H1 (cell line): Measurements from ENCODE around the gene PMM1. TPM values are rescaled to one million over a fixed set of nuclear protein-coding genes. Genes with fewer than 3 reads are reported as not detected.

ENCODE experiments used
- CTCF ChIA-PET: fragments of 300-600 bp; sonication (Branson Sonifier 250); formaldehyde crosslinking; loops from one replicate; lab custom pipeline; 2021; ENCODE audit not compliant: partially characterized antibody; lab: Charles Lee
- POLR2A ChIA-PET: fragments of 300-600 bp; sonication (Branson Sonifier 250); formaldehyde crosslinking; loops from one replicate; lab custom pipeline; 2021; ENCODE audit warnings: inconsistent platforms; ENCODE audit not compliant: partially characterized antibody; lab: Charles Lee
- DNase-seq, 2 experiments: peaks; one replicate each; pipeline versions ENCODE4 v3.0.0 to v3.0.0-alpha.2; 2010 to 2022; ENCODE audit warnings: low spot score in 2 of 2, low read depth in 1 of 2, mixed read lengths in 1 of 2
- FAIRE-seq: peaks from 2 replicates; lab custom pipeline; 2011; peaks lifted over from hg19 to GRCh38; lab: Jason Lieb, UNC
- H2AFZ ChIP-seq: 2 replicates; pipeline ENCODE4 v1.8.1; 2012; ENCODE audit warnings: low read length, inconsistent platforms
- H2AK5ac ChIP-seq: 2 replicates; pipeline ENCODE4 v1.6.1; 2013; ENCODE audit warnings: low read depth, low read length
- H2BK120ac ChIP-seq: replicated peaks from 2 replicates; pipeline ENCODE3; 2013; ENCODE audit warnings: low read depth, low read length, inconsistent platforms
- H2BK12ac ChIP-seq: 2 replicates; pipeline ENCODE4 v1.6.1; 2013; ENCODE audit warnings: low read depth, low read length
- H2BK15ac ChIP-seq: 2 replicates; pipeline ENCODE4 v1.6.1; 2013; ENCODE audit warnings: low read length
- H2BK20ac ChIP-seq: 2 replicates; pipeline ENCODE4 v1.6.1; 2013; ENCODE audit warnings: low read length
- H2BK5ac ChIP-seq: 2 replicates; pipeline ENCODE4 v1.6.1; 2013; ENCODE audit warnings: low read depth, low read length
- H3K14ac ChIP-seq: 2 replicates; pipeline ENCODE4 v1.6.1; 2013; ENCODE audit warnings: inconsistent platforms; ENCODE audit not compliant: insufficient read length
- H3K18ac ChIP-seq: 2 replicates; pipeline ENCODE4 v1.6.1; 2013; ENCODE audit warnings: low read length; ENCODE audit errors: extremely low read depth
- H3K23ac ChIP-seq: 2 replicates; pipeline ENCODE4 v1.6.1; 2013; ENCODE audit warnings: inconsistent platforms; ENCODE audit not compliant: insufficient read length
- H3K23me2 ChIP-seq: 2 replicates; pipeline ENCODE4 v1.6.1; 2013; ENCODE audit warnings: low read depth, low read length
- H3K27ac ChIP-seq: 2 replicates; pipeline ENCODE4 v1.6.1; 2011; ENCODE audit warnings: low read depth, low read length, inconsistent platforms
- H3K27me3 ChIP-seq, 4 experiments: replicated peaks in 1 of 4; 1 replicate in 1 of 4; 2 replicates in 3 of 4; pipeline versions ENCODE4 v1.6.1 to v1.8.1; 2011 to 2013; ENCODE audit warnings: low read length in 3 of 4, mild to moderate bottlenecking in 3 of 4, inconsistent platforms in 2 of 4, mixed read lengths in 2 of 4, moderate library complexity in 1 of 4; ENCODE audit not compliant: control insufficient read depth in 3 of 4, insufficient read depth in 3 of 4; ENCODE audit errors: extremely low read depth in 1 of 4
- H3K36me3 ChIP-seq, 4 experiments: 2 replicates each; pipeline versions ENCODE4 v1.6.1 to v1.8.1; 2011 to 2013; ENCODE audit warnings: mild to moderate bottlenecking in 4 of 4, low read length in 3 of 4, moderate library complexity in 2 of 4, control low read depth in 1 of 4, inconsistent platforms in 1 of 4; ENCODE audit not compliant: insufficient read depth in 4 of 4, control insufficient read depth in 2 of 4
- H3K4ac ChIP-seq: replicated peaks from 2 replicates; pipeline ENCODE3; 2013; ENCODE audit warnings: low read length, low read depth, mixed read lengths, inconsistent platforms; ENCODE audit not compliant: insufficient read length
- H3K4me1 ChIP-seq, 4 experiments: replicated peaks in 1 of 4; 1 replicate in 1 of 4; 2 replicates in 3 of 4; pipeline versions ENCODE4 v1.6.1 to v1.8.1; 2011 to 2013; ENCODE audit warnings: low read length in 3 of 4, inconsistent platforms in 2 of 4, mixed read lengths in 1 of 4; ENCODE audit not compliant: insufficient read depth in 4 of 4, control insufficient read depth in 3 of 4
- H3K4me2 ChIP-seq, 2 experiments: 2 replicates each; pipeline versions ENCODE4 v1.6.1 to v1.8.1; 2011 to 2013; ENCODE audit warnings: low read depth in 2 of 2, low read length in 2 of 2, control low read depth in 1 of 2, inconsistent platforms in 1 of 2, mild to moderate bottlenecking in 1 of 2; ENCODE audit not compliant: insufficient read depth in 1 of 2
- H3K4me3 ChIP-seq, 4 experiments: fragments of 200-600, 300-600 bp in 1 of 4; sonication (generic), shearing (Covaris generic), sonication (Bioruptor Twin) in 1 of 4; 2 replicates each; pipeline versions ENCODE4 v1.5.1 to v1.8.1; 2011 to 2016; ENCODE audit warnings: low read length in 4 of 4, low read depth in 3 of 4, control low read depth in 2 of 4, inconsistent platforms in 2 of 4, mild to moderate bottlenecking in 2 of 4, mixed read lengths in 1 of 4, moderate library complexity in 1 of 4; ENCODE audit not compliant: insufficient read depth in 2 of 4; ENCODE audit errors: extremely low read depth in 1 of 4
- H3K56ac ChIP-seq: replicated peaks from 2 replicates; pipeline ENCODE3; 2013; ENCODE audit warnings: low read depth, mild to moderate bottlenecking, mixed read lengths, low read length, inconsistent platforms; ENCODE audit not compliant: insufficient read length
- H3K79me1 ChIP-seq: 2 replicates; pipeline ENCODE4 v1.6.1; 2013; ENCODE audit warnings: low read depth, low read length, control low read depth
- H3K79me2 ChIP-seq, 2 experiments: 2 replicates each; pipeline versions ENCODE4 v1.6.1 to v1.8.1; 2012 to 2013; ENCODE audit warnings: low read length in 2 of 2, mild to moderate bottlenecking in 2 of 2, inconsistent platforms in 1 of 2; ENCODE audit not compliant: insufficient read depth in 2 of 2, control insufficient read depth in 1 of 2
- H3K9ac ChIP-seq, 4 experiments: replicated peaks in 1 of 4; 1 replicate in 1 of 4; 2 replicates in 3 of 4; pipeline versions ENCODE4 v1.6.1 to v1.8.1; 2011 to 2013; ENCODE audit warnings: low read depth in 3 of 4, low read length in 3 of 4, control low read depth in 2 of 4, mild to moderate bottlenecking in 2 of 4, moderate library complexity in 2 of 4, inconsistent platforms in 1 of 4; ENCODE audit errors: extremely low read depth in 1 of 4
- H3K9me3 ChIP-seq, 2 experiments: 2 replicates each; pipeline versions ENCODE4 v1.6.1 to v1.8.1; 2012 to 2013; ENCODE audit warnings: mild to moderate bottlenecking in 2 of 2, moderate library complexity in 2 of 2, control low read depth in 1 of 2, inconsistent platforms in 1 of 2, low read depth in 1 of 2, low read length in 1 of 2, mixed read lengths in 1 of 2; ENCODE audit not compliant: insufficient read depth in 2 of 2
- H4K20me1 ChIP-seq, 2 experiments: replicated peaks in 1 of 2; 2 replicates each; pipeline versions ENCODE3 to v1.8.1; 2011 to 2013; ENCODE audit warnings: inconsistent platforms in 2 of 2, low read length in 2 of 2, mild to moderate bottlenecking in 1 of 2; ENCODE audit not compliant: insufficient read depth in 2 of 2, control insufficient read depth in 1 of 2
- H4K5ac ChIP-seq: 2 replicates; pipeline ENCODE4 v1.6.1; 2013; ENCODE audit warnings: low read length, low read depth, mixed read lengths, inconsistent platforms; ENCODE audit not compliant: insufficient read length
- H4K8ac ChIP-seq: 2 replicates; pipeline ENCODE4 v1.8.0; 2013; ENCODE audit warnings: mild to moderate bottlenecking, moderate library complexity, low read length, inconsistent platforms; ENCODE audit not compliant: insufficient read depth; ENCODE audit errors: extremely low read depth
- H4K91ac ChIP-seq: replicated peaks from 2 replicates; pipeline ENCODE3; 2013; ENCODE audit warnings: low read length, mixed read lengths, inconsistent platforms; ENCODE audit not compliant: insufficient read length
- CTBP2 ChIP-seq: IDR thresholded peaks from 2 replicates; pipeline ENCODE4 v1.7.0; 2011; ENCODE audit warnings: borderline replicate concordance, mild to moderate bottlenecking, moderate library complexity, mixed read lengths, low read length; ENCODE audit not compliant: insufficient read depth, insufficient read length
- EP300 ChIP-seq, 2 experiments: IDR thresholded peaks; 1 replicate in 1 of 2; 2 replicates in 1 of 2; pipeline ENCODE4 v1.6.1; 2011 to 2012; ENCODE audit warnings: low read depth in 2 of 2, low read length in 2 of 2, mild to moderate bottlenecking in 2 of 2, borderline replicate concordance in 1 of 2, inconsistent platforms in 1 of 2, moderate library complexity in 1 of 2
- GTF2F1 ChIP-seq: IDR thresholded peaks from 2 replicates; pipeline ENCODE4 v1.6.1; 2012; ENCODE audit warnings: low read depth, low read length, improper control_type of control experiment, borderline replicate concordance
- HDAC2 ChIP-seq, 2 experiments: fragments of 300-600 bp in 1 of 2; sonication (generic) in 1 of 2; IDR thresholded peaks; 2 replicates each; pipeline ENCODE4 v1.6.1; 2011 to 2012; ENCODE audit warnings: low read depth in 2 of 2, low read length in 2 of 2, mild to moderate bottlenecking in 2 of 2, moderate library complexity in 2 of 2, borderline replicate concordance in 1 of 2, inconsistent platforms in 1 of 2
- HDAC6 ChIP-seq: IDR thresholded peaks from one replicate; pipeline ENCODE4 v1.7.1; 2012; ENCODE audit warnings: low read depth, mild to moderate bottlenecking, inconsistent platforms, low read length, moderate library complexity
- MAX ChIP-seq: IDR thresholded peaks from 2 replicates; pipeline ENCODE4 v1.6.1; 2012; ENCODE audit warnings: inconsistent platforms
- POLR2A ChIP-seq, 2 experiments: IDR thresholded peaks; 1 replicate in 1 of 2; 2 replicates in 1 of 2; pipeline ENCODE4 v1.6.1; 2011; ENCODE audit warnings: low read depth in 2 of 2, low read length in 2 of 2, mild to moderate bottlenecking in 2 of 2; ENCODE audit errors: control extremely low read depth in 1 of 2
- RAD21 ChIP-seq, 2 experiments: IDR thresholded peaks in 1 of 2; conservative IDR thresholded peaks in 1 of 2; 2 replicates each; pipeline ENCODE4 v1.6.1; 2011; ENCODE audit warnings: low read depth in 2 of 2, low read length in 2 of 2, improper control_type of control experiment in 1 of 2, inconsistent platforms in 1 of 2, mild to moderate bottlenecking in 1 of 2, moderate library complexity in 1 of 2
- RXRA ChIP-seq: IDR thresholded peaks from 2 replicates; pipeline ENCODE4 v1.6.1; 2011; ENCODE audit warnings: low read depth, mild to moderate bottlenecking, low read length, moderate library complexity; ENCODE audit not compliant: insufficient read depth
- SAP30 ChIP-seq: fragments of 300-600 bp; sonication (generic); IDR thresholded peaks from 2 replicates; pipeline ENCODE4 v1.7.1; 2012; ENCODE audit warnings: low read length, moderate library complexity, mild to moderate bottlenecking, inconsistent platforms; ENCODE audit not compliant: insufficient read depth, insufficient replicate concordance
- SP4 ChIP-seq: IDR thresholded peaks from 2 replicates; pipeline ENCODE4 v1.6.1; 2012; ENCODE audit warnings: low read length, inconsistent platforms
- TAF1 ChIP-seq: IDR thresholded peaks from 2 replicates; pipeline ENCODE4 v1.6.1; 2011; ENCODE audit warnings: mild to moderate bottlenecking, low read depth, low read length
- WGBS, 2 experiments: shearing (Covaris generic) in 1 of 2; methylation state at CpG; one replicate each; pipeline versions ENCODE4 v1.1.6 to v1.1.7; 2013 to 2015; ENCODE audit warnings: low lambda C conversion rate in 2 of 2, mixed read lengths in 2 of 2, inconsistent platforms in 1 of 2, low coverage in 1 of 2, missing lambda C conversion rate in 1 of 2; ENCODE audit not compliant: insufficient replicate concordance in 2 of 2, insufficient coverage in 1 of 2, insufficient read length in 1 of 2; ENCODE audit errors: extremely low coverage in 1 of 2, missing lambda C conversion rate in 1 of 2; 5-methylcytosine and 5-hydroxymethylcytosine counted together
- polyA plus RNA-seq, 7 experiments: library from polyadenylated mRNA; depleted of rRNA in 3 of 7; stranded (reverse) in 5 of 7; unstranded in 2 of 7; fragments of >200 nt in 5 of 7; fragments of 200-250 nt in 2 of 7; gene quantifications; 1 replicate in 5 of 7; 2 replicates in 1 of 7; 4 replicates in 1 of 7; pipeline versions ENCODE4 v1.2.1 to v1.2.3, GENCODE V29; 2011 to 2013; ENCODE audit warnings: missing spikeins in 2 of 7, mixed read lengths in 2 of 7
- total RNA-seq: library from RNA; stranded (reverse); fragmentation: NEBNext Ultra II Directional; extraction: Animal tissue kit (Norgen Biotek cat#: 25700); gene quantifications from 2 replicates; pipeline ENCODE4 v1.2.1, GENCODE V29; 2021

The PMM1 gene
- total and polyA plus RNA-seq, 2 of the 8 experiments (the other 6 are each of a cell fraction or from before 2014, with no cell fraction given), result 11.3 to 20.0 TPM

- Histone ChIP-seq H2BK12ac (no peak overlapping the region), H3K4me1 (peaks cover 0 to 5% (median 3%) of the 10 kb centered on the region in 4 experiments; a peak in 5 of 7 replicates), H2BK120ac (no peak overlapping the region), H3K79me1 (peaks cover 12% of the 10 kb centered on the region), H2BK5ac (0 out of 2 replicates have a peak overlapping the region, but pooled peaks have one; percentile 9), H3K4me3 (no peak overlapping the region), H3K9me3 (no peaks in the 10 kb centered on the region), H4K8ac (no peak overlapping the region), H3K23ac (no peak overlapping the region), H2AFZ (no peak overlapping the region), H4K20me1 (peaks cover 0 to 16% of the 10 kb centered on the region in 2 experiments), H3K23me2 (0 out of 2 replicates have a peak, but pooled peaks cover 2% of the 10 kb centered on the region), H3K27ac (no peak overlapping the region), H3K36me3 (peaks cover 0 to 8% (median 3%) of the 10 kb centered on the region in 4 experiments; a peak in 2 of 8 replicates), H3K14ac (no peak overlapping the region), H3K56ac (no peak overlapping the region), H3K4ac (no peak overlapping the region), H2BK15ac (no peak overlapping the region), H4K5ac (no peak overlapping the region), H2BK20ac (no peak overlapping the region), H4K91ac (no peak overlapping the region), H3K27me3 (0 out of 7 replicates have a peak, but pooled peaks cover 0 to 2% (median 0%) of the 10 kb centered on the region in 4 experiments), H3K18ac (no peak overlapping the region), H3K79me2 (peaks cover 0 to 43% of the 10 kb centered on the region in 2 experiments; a peak in 3 of 4 replicates), H2AK5ac (no peak overlapping the region), H3K4me2 (no peak overlapping the region), H3K9ac (no peak overlapping the region; a peak in 1 of 7 replicates)
- CTCF ChIA-PET, result interaction anchor here (0.9 to 2.8 kb wide), 7 partner anchors 9 to 142 kb away, joined by 3 to 21 read pairs (median 6); no protein-coding TSS in a partner anchor
- POLR2A ChIA-PET, result interaction anchor here (1.0 to 1.7 kb wide), 4 partner anchors 9 to 27 kb away, joined by 3 to 10 read pairs (median 4); no protein-coding TSS in a partner anchor
- DNase-seq (no peak), FAIRE-seq (no peak)
- WGBS, 2 experiments, result 89% methylated on average over 3 of the region's 3 CpGs; no CpG with 5 or more reads in 1 of the 2 experiments
- TF ChIP-seq SAP30 (no peak), MAX (no peak), SP4 (no peak), EP300 (IDR thresholded peaks at IDR 0.05; ENCODE audit: borderline replicate concordance in 1 of 2, low read depth in 2 of 2, low read length in 2 of 2) (no peak), HDAC6 (no peak), CTBP2 (no peak), GTF2F1 (no peak), POLR2A (IDR thresholded peaks at IDR 0.05; ENCODE audit: control extremely low read depth in 1 of 2, low read depth in 2 of 2, low read length in 2 of 2) (no peak), TAF1 (no peak), HDAC2 (IDR thresholded peaks at IDR 0.05; ENCODE audit: borderline replicate concordance in 1 of 2, low read depth in 2 of 2, low read length in 2 of 2) (no peak), RXRA (no peak), RAD21 (IDR thresholded peaks at IDR 0.05 in 1 of 2, conservative IDR thresholded peaks at IDR 0.05 in 1 of 2; ENCODE audit: low read depth in 2 of 2, low read length in 2 of 2) (no peak)
Measured at GRCh38 chr22:41541484-41541883, 48.2 kb downstream of the PMM1 start.
